ENCODE results near the gene NDUFS1.

Gene NDUFS1

GRCh38 chr2:206193671-206194357 lies 34.6 kb upstream of the NDUFS1 start:
- Histone ChIP-seq H3K4me2 (ENCODE audit: low read length) (no peak overlapping the region), H3K9ac (ENCODE audit: low read length) (no peak overlapping the region), H3K36me3 (ENCODE audit: control insufficient read depth in 1 of 2, insufficient read depth in 2 of 2, low read length in 2 of 2) (no peaks in the 10 kb centered on the region), H4K8ac (ENCODE audit: low read depth, low read length) (no peak overlapping the region), H3K4ac (ENCODE audit: low read depth, low read length) (no peak overlapping the region), H2BK12ac (ENCODE audit: low read length) (no peak overlapping the region), H2AFZ (ENCODE audit: insufficient read depth, low read length, poor library complexity) (no peak overlapping the region), H3K27me3 (ENCODE audit: insufficient read depth, low read length) (no peaks in the 10 kb centered on the region), H3K79me1 (ENCODE audit: low read length) (no peaks in the 10 kb centered on the region), H3K9me3 (ENCODE audit: insufficient read depth, low read depth, low read length) (no peaks in the 10 kb centered on the region), H3K27ac (ENCODE audit: low read depth, low read length) (no peak overlapping the region), H3K23ac (ENCODE audit: low read length) (no peak overlapping the region), H3K4me3 (ENCODE audit: low read depth, low read length) (no peak overlapping the region), H2AK5ac (ENCODE audit: low read length) (no peak overlapping the region), H2BK5ac (ENCODE audit: low read depth, low read length, poor library complexity) (no peak overlapping the region), H3K18ac (ENCODE audit: low read length) (no peak overlapping the region), H3K79me2 (ENCODE audit: control insufficient read depth, insufficient read depth, low read length, poor library complexity) (no peaks in the 10 kb centered on the region), H2BK120ac (ENCODE audit: insufficient read depth, low read length, poor library complexity) (no peak overlapping the region), H4K91ac (ENCODE audit: low read depth, low read length) (no peak overlapping the region), H4K12ac (ENCODE audit: low read depth, low read length) (no peak overlapping the region), H3K4me1 (ENCODE audit: control insufficient read depth in 1 of 2, insufficient read depth in 2 of 2, low read length in 2 of 2) (no peaks in the 10 kb centered on the region), H3K14ac (ENCODE audit: low read length) (no peak overlapping the region)
- no CpG with 5 or more reads among the region's 2 CpGs for WGBS (ENCODE audit: extremely low coverage, insufficient coverage, insufficient read length)
- no peak for DNase-seq

- Histone ChIP-seq H3K14ac (ENCODE audit: low read length) (no peak overlapping the region), H3K4me3 (ENCODE audit: low read depth, low read length) (no peak overlapping the region), H4K8ac (ENCODE audit: low read depth, low read length) (no peak overlapping the region), H3K9me3 (ENCODE audit: insufficient read depth, low read depth, low read length) (no peaks in the 10 kb centered on the region), H2BK120ac (ENCODE audit: insufficient read depth, low read length, poor library complexity) (no peak overlapping the region), H3K27ac (ENCODE audit: low read depth, low read length) (no peak overlapping the region), H4K91ac (ENCODE audit: low read depth, low read length) (no peak overlapping the region), H3K79me1 (ENCODE audit: low read length) (no peaks in the 10 kb centered on the region), H3K4ac (ENCODE audit: low read depth, low read length) (no peak overlapping the region), H3K36me3 (ENCODE audit: control insufficient read depth in 1 of 2, insufficient read depth in 2 of 2, low read length in 2 of 2) (no peaks in the 10 kb centered on the region), H2AFZ (ENCODE audit: insufficient read depth, low read length, poor library complexity) (no peak overlapping the region), H4K12ac (ENCODE audit: low read depth, low read length) (no peak overlapping the region), H3K18ac (ENCODE audit: low read length) (no peak overlapping the region), H3K4me2 (ENCODE audit: low read length) (no peak overlapping the region), H3K79me2 (ENCODE audit: control insufficient read depth, insufficient read depth, low read length, poor library complexity) (no peaks in the 10 kb centered on the region), H3K23ac (ENCODE audit: low read length) (no peak overlapping the region), H2BK12ac (ENCODE audit: low read length) (no peak overlapping the region), H3K9ac (ENCODE audit: low read length) (no peak overlapping the region), H3K27me3 (ENCODE audit: insufficient read depth, low read length) (no peaks in the 10 kb centered on the region), H2BK5ac (ENCODE audit: low read depth, low read length, poor library complexity) (no peak overlapping the region), H3K4me1 (ENCODE audit: control insufficient read depth in 1 of 2, insufficient read depth in 2 of 2, low read length in 2 of 2) (no peaks in the 10 kb centered on the region), H2AK5ac (ENCODE audit: low read length) (no peak overlapping the region)
- WGBS (ENCODE audit: extremely low coverage, insufficient coverage, insufficient read length), result no CpG with 5 or more reads among the region's 3 CpGs
- DNase-seq, result no peak
Observed at GRCh38 chr2:206192157-206192556, 32.9 kb upstream of the NDUFS1 start.

- H2BK5ac ChIP-seq (ENCODE audit: low read depth, low read length, poor library complexity), result no peak overlapping the region
- no peak overlapping the region for H3K4me2 ChIP-seq (ENCODE audit: low read length)
- no peak overlapping the region for H3K9ac ChIP-seq (ENCODE audit: low read length)
- no peak overlapping the region for H3K4ac ChIP-seq (ENCODE audit: low read depth, low read length)
- H3K79me2 ChIP-seq (ENCODE audit: control insufficient read depth, insufficient read depth, low read length, poor library complexity), result no peaks in the 10 kb centered on the region
- WGBS (ENCODE audit: extremely low coverage, insufficient coverage, insufficient read length), result no CpG with 5 or more reads among the region's 5 CpGs
- no peak overlapping the region for H2BK12ac ChIP-seq (ENCODE audit: low read length)
- no peak overlapping the region for H3K18ac ChIP-seq (ENCODE audit: low read length)
- no peaks in the 10 kb centered on the region for H3K9me3 ChIP-seq (ENCODE audit: insufficient read depth, low read depth, low read length)
- H2BK120ac ChIP-seq (ENCODE audit: insufficient read depth, low read length, poor library complexity), result no peak overlapping the region
- no peak overlapping the region for H2AFZ ChIP-seq (ENCODE audit: insufficient read depth, low read length, poor library complexity)
- H3K4me3 ChIP-seq (ENCODE audit: low read depth, low read length), result no peak overlapping the region
- H3K36me3 ChIP-seq (ENCODE audit: control insufficient read depth in 1 of 2, insufficient read depth in 2 of 2, low read length in 2 of 2), result no peaks in the 10 kb centered on the region
- H3K23ac ChIP-seq (ENCODE audit: low read length), result no peak overlapping the region
- no peak for DNase-seq
- no peaks in the 10 kb centered on the region for H3K79me1 ChIP-seq (ENCODE audit: low read length)
- H3K4me1 ChIP-seq (ENCODE audit: control insufficient read depth in 1 of 2, insufficient read depth in 2 of 2, low read length in 2 of 2), result no peaks in the 10 kb centered on the region
- H2AK5ac ChIP-seq (ENCODE audit: low read length), result no peak overlapping the region
- no peak overlapping the region for H3K27ac ChIP-seq (ENCODE audit: low read depth, low read length)
- no peak overlapping the region for H3K14ac ChIP-seq (ENCODE audit: low read length)
- no peaks in the 10 kb centered on the region for H3K27me3 ChIP-seq (ENCODE audit: insufficient read depth, low read length)
- no peak overlapping the region for H4K91ac ChIP-seq (ENCODE audit: low read depth, low read length)
- H4K8ac ChIP-seq (ENCODE audit: low read depth, low read length), result no peak overlapping the region
- no peak overlapping the region for H4K12ac ChIP-seq (ENCODE audit: low read depth, low read length)
Observed at GRCh38 chr2:206190689-206191088, 31.4 kb upstream of the NDUFS1 start.

- DNase-seq, result no peak
- Histone ChIP-seq H3K27me3 (ENCODE audit: insufficient read depth, low read length) (no peaks in the 10 kb centered on the region), H3K27ac (ENCODE audit: low read depth, low read length) (no peak overlapping the region), H4K91ac (ENCODE audit: low read depth, low read length) (no peak overlapping the region), H2BK120ac (ENCODE audit: insufficient read depth, low read length, poor library complexity) (no peak overlapping the region), H3K14ac (ENCODE audit: low read length) (no peak overlapping the region), H2AFZ (ENCODE audit: insufficient read depth, low read length, poor library complexity) (no peak overlapping the region), H3K4me3 (ENCODE audit: low read depth, low read length) (no peak overlapping the region), H4K12ac (ENCODE audit: low read depth, low read length) (no peak overlapping the region), H3K79me1 (ENCODE audit: low read length) (no peaks in the 10 kb centered on the region), H3K4me1 (ENCODE audit: control insufficient read depth in 1 of 2, insufficient read depth in 2 of 2, low read length in 2 of 2) (no peaks in the 10 kb centered on the region), H2BK5ac (ENCODE audit: low read depth, low read length, poor library complexity) (no peak overlapping the region), H3K9ac (ENCODE audit: low read length) (no peak overlapping the region), H3K79me2 (ENCODE audit: control insufficient read depth, insufficient read depth, low read length, poor library complexity) (no peaks in the 10 kb centered on the region), H3K23ac (ENCODE audit: low read length) (no peak overlapping the region), H3K9me3 (ENCODE audit: insufficient read depth, low read depth, low read length) (no peaks in the 10 kb centered on the region), H3K4me2 (ENCODE audit: low read length) (no peak overlapping the region), H2BK12ac (ENCODE audit: low read length) (no peak overlapping the region), H4K8ac (ENCODE audit: low read depth, low read length) (no peak overlapping the region), H3K4ac (ENCODE audit: low read depth, low read length) (no peak overlapping the region), H3K18ac (ENCODE audit: low read length) (no peak overlapping the region), H3K36me3 (ENCODE audit: control insufficient read depth in 1 of 2, insufficient read depth in 2 of 2, low read length in 2 of 2) (no peaks in the 10 kb centered on the region), H2AK5ac (ENCODE audit: low read length) (no peak overlapping the region)
- WGBS (ENCODE audit: extremely low coverage, insufficient coverage, insufficient read length), result no CpG with 5 or more reads among the region's 2 CpGs
Observed at GRCh38 chr2:206190111-206190510, 30.9 kb upstream of the NDUFS1 start.

All from trophoblast cell (in vitro differentiated cells and primary cell).